CD14-positive monocyte (primary cell): ENCODE measurements around the gene AGT. TPM values are rescaled to one million over a fixed set of nuclear protein-coding genes. Genes with fewer than 3 reads are reported as not detected.

Source experiments
- DNase-seq, 3 donors: peaks; one replicate each; pipeline ENCODE4 v3.0.0-alpha.2; 2011 to 2022
- H2AFZ ChIP-seq: 2 replicates; pipeline ENCODE4 v1.6.0; 2012; ENCODE audit warnings: mild to moderate bottlenecking, low read depth, low read length, inconsistent platforms; ENCODE audit not compliant: insufficient read depth, poor library complexity, severe bottlenecking
- H3K27ac ChIP-seq, 2 donors: 1 replicate in 1 of 2; 2 replicates in 1 of 2; pipeline ENCODE4 v1.5.1; 2012 to 2013; ENCODE audit warnings: low read length in 2 of 2, control low read depth in 1 of 2, inconsistent platforms in 1 of 2, low read depth in 1 of 2, mild to moderate bottlenecking in 1 of 2
- H3K27me3 ChIP-seq, 2 donors: one replicate each; pipeline versions ENCODE4 v1.6.0 to v1.6.1; 2011 to 2013; ENCODE audit warnings: low read length in 2 of 2; ENCODE audit not compliant: control insufficient read depth in 2 of 2, insufficient read depth in 2 of 2
- H3K36me3 ChIP-seq, 2 donors: replicated peaks in 1 of 2; 1 replicate in 1 of 2; 2 replicates in 1 of 2; pipeline versions ENCODE4 v1.5.1 to v1.6.1; 2012 to 2013; ENCODE audit warnings: low read length in 2 of 2, control low read depth in 1 of 2, inconsistent platforms in 1 of 2, mild to moderate bottlenecking in 1 of 2; ENCODE audit not compliant: insufficient read depth in 2 of 2, control insufficient read depth in 1 of 2
- H3K4me1 ChIP-seq, 2 donors: 1 replicate in 1 of 2; 2 replicates in 1 of 2; pipeline versions ENCODE4 v1.5.1 to v1.6.1; 2012 to 2013; ENCODE audit warnings: low read length in 2 of 2, control low read depth in 1 of 2, inconsistent platforms in 1 of 2, mild to moderate bottlenecking in 1 of 2, moderate library complexity in 1 of 2; ENCODE audit not compliant: insufficient read depth in 2 of 2, control insufficient read depth in 1 of 2
- H3K4me2 ChIP-seq: replicated peaks from 2 replicates; pipeline ENCODE3; 2012; ENCODE audit warnings: low read length, moderate library complexity, mild to moderate bottlenecking; ENCODE audit not compliant: poor library complexity, severe bottlenecking; ENCODE audit errors: extremely low read depth
- H3K4me3 ChIP-seq, 3 experiments: fragments of 200-600 bp in 1 of 3; sonication (generic) in 1 of 3; replicated peaks in 1 of 3; 1 replicate in 2 of 3; 2 replicates in 1 of 3; pipeline ENCODE4 v1.5.1; 2011 to 2013; ENCODE audit warnings: low read length in 3 of 3, mild to moderate bottlenecking in 3 of 3, control low read depth in 2 of 3, low read depth in 2 of 3, inconsistent platforms in 1 of 3, moderate library complexity in 1 of 3
- H3K79me2 ChIP-seq: 2 replicates; pipeline ENCODE4 v1.6.0; 2012; ENCODE audit warnings: mild to moderate bottlenecking, control low read depth, inconsistent platforms, low read length, moderate library complexity; ENCODE audit not compliant: insufficient read depth
- H3K9ac ChIP-seq: 2 replicates; pipeline ENCODE4 v1.6.0; 2017; ENCODE audit warnings: low read length, mild to moderate bottlenecking; ENCODE audit not compliant: insufficient read depth, poor library complexity, severe bottlenecking
- H3K9me3 ChIP-seq, 2 donors: replicated peaks in 1 of 2; 1 replicate in 1 of 2; 2 replicates in 1 of 2; pipeline versions ENCODE4 v1.5.1 to v1.6.1; 2012 to 2013; ENCODE audit warnings: low read length in 2 of 2, control low read depth in 1 of 2; ENCODE audit not compliant: control insufficient read depth in 1 of 2, insufficient read depth in 1 of 2
- H4K20me1 ChIP-seq: 2 replicates; pipeline ENCODE4 v1.6.0; 2012; ENCODE audit warnings: mild to moderate bottlenecking, low read length, control low read depth, moderate library complexity; ENCODE audit not compliant: insufficient read depth
- H3K27ac Mint-ChIP-seq, 7 donors: one replicate each; pipeline ENCODE4 v1.8.0; 2020; ENCODE audit warnings: mild to moderate bottlenecking in 7 of 7, mixed read lengths in 7 of 7, moderate library complexity in 6 of 7, inconsistent platforms in 2 of 7
- H3K27me3 Mint-ChIP-seq, 3 donors: one replicate each; pipeline ENCODE4 v1.8.0; 2021 to 2022; ENCODE audit warnings: low read depth in 3 of 3, mild to moderate bottlenecking in 3 of 3, mixed read lengths in 3 of 3, moderate library complexity in 3 of 3, inconsistent platforms in 1 of 3
- H3K36me3 Mint-ChIP-seq, 2 donors: one replicate each; pipeline ENCODE4 v1.8.0; 2020; ENCODE audit warnings: mixed read lengths in 2 of 2, inconsistent platforms in 1 of 2, mild to moderate bottlenecking in 1 of 2
- H3K4me1 Mint-ChIP-seq: one replicate; pipeline ENCODE4 v1.8.0; 2020; ENCODE audit warnings: mild to moderate bottlenecking, mixed read lengths
- H3K4me3 Mint-ChIP-seq, 2 donors: one replicate each; pipeline ENCODE4 v1.8.0; 2020; ENCODE audit warnings: mild to moderate bottlenecking in 2 of 2, mixed read lengths in 2 of 2, moderate library complexity in 1 of 2
- H3K9me3 Mint-ChIP-seq, 7 donors: one replicate each; pipeline ENCODE4 v1.8.0; 2020 to 2022; ENCODE audit warnings: mixed read lengths in 7 of 7, mild to moderate bottlenecking in 6 of 7, moderate library complexity in 6 of 7, inconsistent platforms in 2 of 7
- CTCF ChIP-seq: fragments of 200-600 bp; IDR thresholded peaks from one replicate; pipeline ENCODE4 v1.8.0; 2022; ENCODE audit warnings: antibody characterized with exemption, mild to moderate bottlenecking
- WGBS: methylation state at CpG from one replicate; pipeline ENCODE4 v1.1.5; 2013; ENCODE audit warnings: missing lambda C conversion rate; ENCODE audit not compliant: insufficient coverage; 5-methylcytosine and 5-hydroxymethylcytosine counted together
- intact Hi-C, 2 donors: fragments of 100-400 bp; cut with micrococcal nuclease; formaldehyde crosslinking; loops; one replicate each; pipeline versions ENCODE4 v1.15.0 to v1.15.1; 2023
- polyA plus RNA-seq, 3 donors: library from polyadenylated mRNA; depleted of rRNA in 1 of 3; unstranded in 2 of 3; stranded (reverse) in 1 of 3; fragments of 300-500 nt in 2 of 3; fragments of >200 nt in 1 of 3; fragmentation: Illumina TruSeq in 2 of 3; gene quantifications; 1 replicate in 2 of 3; 2 replicates in 1 of 3; pipeline ENCODE4 v1.2.3, GENCODE V29; 2012 to 2021

Gene AGT
- polyA plus RNA-seq, 3 donors, result 0.04 TPM; not detected in 2

DNA sequence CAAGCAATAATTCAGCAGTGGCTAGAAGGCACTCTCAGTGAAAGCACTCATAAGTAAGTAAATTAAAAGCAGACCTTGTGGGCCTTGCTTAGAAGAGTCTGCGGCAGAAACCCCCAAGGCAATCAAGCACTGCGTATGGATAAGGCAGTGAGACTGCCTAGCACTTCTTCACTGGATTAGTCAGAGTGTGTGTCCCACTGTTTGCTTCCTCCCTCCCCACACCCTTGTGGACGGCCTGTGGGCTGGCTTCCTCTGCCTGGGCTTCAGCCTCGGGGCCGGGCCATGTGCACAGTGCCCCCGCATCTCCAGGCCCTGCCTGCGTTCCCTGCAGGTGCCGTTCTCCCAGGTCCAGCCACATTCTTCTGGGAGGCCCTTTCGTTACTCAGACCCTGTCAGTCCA is 23.8 kb downstream of the AGT start:
- Mint-ChIP-seq H3K4me1 (no peaks in the 10 kb centered on the region), H3K9me3 (no peaks in the 10 kb centered on the region), H3K36me3 (peaks cover 85 to 90% of the 10 kb centered on the region in 2 donors), H3K4me3 (no peak overlapping the region), H3K27me3 (no peaks in the 10 kb centered on the region), H3K27ac (no peak overlapping the region)
- no peak for TF ChIP-seq CTCF
- Histone ChIP-seq H3K4me3 (no peak overlapping the region), H3K9me3 (no peaks in the 10 kb centered on the region), H3K4me1 (no peaks in the 10 kb centered on the region), H4K20me1 (no peaks in the 10 kb centered on the region), H3K27me3 (no peaks in the 10 kb centered on the region), H2AFZ (no peak overlapping the region), H3K79me2 (no peaks in the 10 kb centered on the region), H3K4me2 (no peak overlapping the region), H3K36me3 (peaks cover 93 to 96% of the 10 kb centered on the region in 2 donors), H3K27ac (no peak overlapping the region), H3K9ac (no peak overlapping the region)
- no peak for DNase-seq
- 93% methylated on average over 3 of the region's 9 CpGs for WGBS
- intact Hi-C loops, result no loop called here

GRCh38 chr1:230686747-230687146 is 27.2 kb downstream of the AGT start:
- no peaks in the 10 kb centered on the region for H3K79me2 ChIP-seq
- H3K36me3 ChIP-seq, result peaks cover 99% of the 10 kb centered on the region in 2 donors
- H3K9me3 ChIP-seq, result no peaks in the 10 kb centered on the region
- no peak for TF ChIP-seq CTCF
- H2AFZ ChIP-seq, result no peak overlapping the region
- H3K4me1 Mint-ChIP-seq, result peaks cover 2% of the 10 kb centered on the region
- no peak overlapping the region for H3K4me2 ChIP-seq
- no peak for DNase-seq
- peaks cover 90% of the 10 kb centered on the region in 2 donors for H3K36me3 Mint-ChIP-seq
- H3K4me3 ChIP-seq, result no peak overlapping the region
- H3K27me3 Mint-ChIP-seq, result no peaks in the 10 kb centered on the region
- H3K27ac ChIP-seq, result no peak overlapping the region
- no peaks in the 10 kb centered on the region for H3K9me3 Mint-ChIP-seq
- 80% methylated on average over 1 of the region's 5 CpGs for WGBS
- no peaks in the 10 kb centered on the region for H3K27me3 ChIP-seq
- no peak overlapping the region for H3K9ac ChIP-seq
- intact Hi-C loops, result no loop called here
- H3K27ac Mint-ChIP-seq, result no peak overlapping the region
- no peaks in the 10 kb centered on the region for H4K20me1 ChIP-seq
- H3K4me1 ChIP-seq, result no peaks in the 10 kb centered on the region
- no peak overlapping the region for H3K4me3 Mint-ChIP-seq
